CD4-positive, alpha-beta memory T cell (primary cell): ENCODE data around the gene DCUN1D1. TPM values are rescaled to one million over a fixed set of nuclear protein-coding genes. Genes with fewer than 3 reads are reported as not detected.

Source experiments
- CTCF ChIA-PET: fragments of 350-600 bp; sonication (Branson Sonifier 250); formaldehyde crosslinking; loops from one replicate; lab custom pipeline; 2021; ENCODE audit warnings: inconsistent platforms; ENCODE audit not compliant: partially characterized antibody; lab: Charles Lee
- POLR2A ChIA-PET: fragments of 350-600 bp; sonication (Branson Sonifier 250); formaldehyde crosslinking; loops from one replicate; lab custom pipeline; 2021; ENCODE audit not compliant: partially characterized antibody; lab: Charles Lee
- DNase-seq, 5 donors: peaks; one replicate each; pipeline versions ENCODE4 v3.0.0 to v3.0.0-alpha.2; 2020 to 2022; ENCODE audit warnings: mixed read lengths in 1 of 5
- H3K27ac ChIP-seq: one replicate; pipeline ENCODE4 v1.7.0; 2013; ENCODE audit warnings: low read depth, low read length
- H3K27me3 ChIP-seq: 2 replicates; pipeline ENCODE4 v1.7.0; 2013; ENCODE audit warnings: mild to moderate bottlenecking, low read length, moderate library complexity; ENCODE audit not compliant: insufficient read depth
- H3K36me3 ChIP-seq: 2 replicates; pipeline ENCODE4 v1.7.0; 2013; ENCODE audit warnings: mild to moderate bottlenecking, low read length, moderate library complexity; ENCODE audit not compliant: insufficient read depth
- H3K4me1 ChIP-seq: 2 replicates; pipeline ENCODE4 v1.7.0; 2013; ENCODE audit warnings: mild to moderate bottlenecking, low read length, moderate library complexity; ENCODE audit not compliant: insufficient read depth
- H3K4me3 ChIP-seq, 2 donors: one replicate each; pipeline ENCODE4 v1.7.0; 2013; ENCODE audit warnings: low read length in 2 of 2, mild to moderate bottlenecking in 1 of 2
- H3K9me3 ChIP-seq, 2 donors: one replicate each; pipeline ENCODE4 v1.7.0; 2013; ENCODE audit warnings: low read length in 2 of 2, control low read depth in 1 of 2; ENCODE audit not compliant: control insufficient read depth in 1 of 2
- H3K27ac Mint-ChIP-seq, 7 donors: one replicate each; pipeline ENCODE4 v1.8.0; 2020 to 2021; ENCODE audit warnings: mixed read lengths in 7 of 7, mild to moderate bottlenecking in 6 of 7, inconsistent platforms in 3 of 7, moderate library complexity in 3 of 7
- H3K27me3 Mint-ChIP-seq, 2 donors: one replicate each; pipeline ENCODE4 v1.8.0; 2020 to 2021; ENCODE audit warnings: mixed read lengths in 2 of 2
- H3K36me3 Mint-ChIP-seq, 2 donors: one replicate each; pipeline ENCODE4 v1.8.0; 2020 to 2021; ENCODE audit warnings: mixed read lengths in 2 of 2, inconsistent platforms in 1 of 2, mild to moderate bottlenecking in 1 of 2
- H3K4me1 Mint-ChIP-seq, 4 donors: one replicate each; pipeline ENCODE4 v1.8.0; 2020 to 2021; ENCODE audit warnings: mixed read lengths in 4 of 4, mild to moderate bottlenecking in 1 of 4
- H3K4me3 Mint-ChIP-seq, 8 donors: one replicate each; pipeline ENCODE4 v1.8.0; 2020 to 2021; ENCODE audit warnings: mixed read lengths in 8 of 8, mild to moderate bottlenecking in 7 of 8, moderate library complexity in 6 of 8, inconsistent platforms in 3 of 8
- H3K9me3 Mint-ChIP-seq, 8 donors: one replicate each; pipeline ENCODE4 v1.8.0; 2020 to 2021; ENCODE audit warnings: mixed read lengths in 8 of 8, mild to moderate bottlenecking in 5 of 8, inconsistent platforms in 3 of 8, moderate library complexity in 1 of 8
- intact Hi-C: fragments of 100-400 bp; cut with micrococcal nuclease; formaldehyde crosslinking; loops from one replicate; pipeline ENCODE4 v1.15.1; 2023
- polyA plus RNA-seq, 2 donors: library from polyadenylated mRNA; unstranded; fragments of 300-500 nt; fragmentation: Illumina TruSeq; gene quantifications; one replicate each; pipeline ENCODE4 v1.2.3, GENCODE V29; 2021
- total RNA-seq, 2 experiments: library from RNA; stranded (reverse); gene quantifications; one replicate each; pipeline ENCODE4 v1.2.3, GENCODE V29; 2021

DCUN1D1 gene
- total and polyA plus RNA-seq, 4 experiments from 2014 or later = 26.1 to 36.4 (median 32.7) TPM

GRCh38 chr3:182910936-182911781, 69.2 kb downstream of the DCUN1D1 start:
- Histone ChIP-seq H3K27ac (peak overlapping the region; percentile 25), H3K27me3 (no peaks in the 10 kb centered on the region), H3K9me3 (no peaks in the 10 kb centered on the region), H3K36me3 (peaks cover 7% of the 10 kb centered on the region), H3K4me1 (peaks cover 51% of the 10 kb centered on the region), H3K4me3 (no peak overlapping the region)
- DNase-seq = peak in 1 of 5 donors; percentile 9
- Mint-ChIP-seq H3K9me3 (no peaks in the 10 kb centered on the region), H3K4me1 (peaks cover 35 to 62% (median 48%) of the 10 kb centered on the region in 4 donors), H3K36me3 (peaks cover 13 to 39% of the 10 kb centered on the region in 2 donors), H3K4me3 (peak overlapping the region in 4 of 8 donors; percentile 7 to 61 (median 54)), H3K27me3 (no peaks in the 10 kb centered on the region), H3K27ac (peak overlapping the region; percentile 44 to 88 (median 83))
- POLR2A ChIA-PET = interaction anchor here (0.6 kb wide), 1 partner anchor 57 kb away, joined by 6 read pairs; no protein-coding TSS in a partner anchor
- CTCF ChIA-PET = interaction anchor here (1.3 to 2.2 kb wide), 2 partner anchors 17 to 199 kb away, joined by 3 to 7 read pairs; no protein-coding TSS in a partner anchor
- intact Hi-C loops = loop anchor here (5.0 to 10.0 kb wide), 3 partner anchors 54 to 199 kb away; no protein-coding TSS in a partner anchor

GRCh38 chr3:182909318-182910040, 70.9 kb downstream of the DCUN1D1 start:
- Histone ChIP-seq H3K27me3 (no peaks in the 10 kb centered on the region), H3K4me1 (peaks cover 41% of the 10 kb centered on the region), H3K36me3 (peaks cover 17% of the 10 kb centered on the region), H3K9me3 (no peaks in the 10 kb centered on the region), H3K27ac (no peak overlapping the region), H3K4me3 (no peak overlapping the region)
- Mint-ChIP-seq H3K4me3 (no peak overlapping the region), H3K27me3 (no peaks in the 10 kb centered on the region), H3K27ac (peak overlapping the region in 4 of 7 donors; percentile 8 to 62 (median 28)), H3K4me1 (peaks cover 30 to 53% (median 41%) of the 10 kb centered on the region in 4 donors), H3K36me3 (peaks cover 10 to 40% of the 10 kb centered on the region in 2 donors), H3K9me3 (no peaks in the 10 kb centered on the region)
- intact Hi-C loops = loop anchor here (1.0 to 10.0 kb wide), 4 partner anchors 55 to 197 kb away; partner anchors contain the start of gene MCCC1
- DNase-seq = peak in 2 of 5 donors; percentile 16 to 23
- ChIA-PET POLR2A (interaction anchor here (1.0 kb wide), 1 partner anchor 10 kb away, joined by 3 read pairs; no protein-coding TSS in a partner anchor), CTCF (interaction anchor here (0.5 to 2.2 kb wide), 21 partner anchors 8 to 198 kb away, joined by 3 to 7 read pairs (median 3); no protein-coding TSS in a partner anchor)

- peaks cover 22% of the 10 kb centered on the region for H3K36me3 ChIP-seq
- H3K36me3 Mint-ChIP-seq = peaks cover 15 to 41% of the 10 kb centered on the region in 2 donors
- H3K4me3 Mint-ChIP-seq = no peak overlapping the region
Observed at GRCh38 chr3:182908471-182908870, 71.9 kb downstream of the DCUN1D1 start.

GRCh38 chr3:182906036-182906435, 74.3 kb downstream of the DCUN1D1 start:
- no peak for DNase-seq
- Histone ChIP-seq H3K9me3 (no peaks in the 10 kb centered on the region), H3K4me1 (peaks cover 8% of the 10 kb centered on the region), H3K27ac (no peak overlapping the region), H3K27me3 (no peaks in the 10 kb centered on the region), H3K36me3 (peaks cover 22% of the 10 kb centered on the region), H3K4me3 (no peak overlapping the region)
- Mint-ChIP-seq H3K4me3 (no peak overlapping the region), H3K4me1 (peaks cover 8 to 18% (median 13%) of the 10 kb centered on the region in 4 donors), H3K27me3 (no peaks in the 10 kb centered on the region), H3K9me3 (no peaks in the 10 kb centered on the region), H3K27ac (peak overlapping the region in 4 of 7 donors; percentile 14 to 82 (median 72)), H3K36me3 (peaks cover 15 to 49% of the 10 kb centered on the region in 2 donors)
- intact Hi-C loops = no loop called here
- ChIA-PET CTCF (interaction anchor here (1.1 kb wide), 1 partner anchor 279 kb away, joined by 3 read pairs; no protein-coding TSS in a partner anchor), POLR2A (no interaction called here)

More at GRCh38 chr3:182908471-182908870, 71.9 kb downstream of the DCUN1D1 start:
- peaks cover 33% of the 10 kb centered on the region for H3K4me1 ChIP-seq
- Mint-ChIP-seq H3K4me1 (peaks cover 22 to 43% (median 34%) of the 10 kb centered on the region in 4 donors), H3K9me3 (no peaks in the 10 kb centered on the region), H3K27me3 (no peaks in the 10 kb centered on the region), H3K27ac (peak overlapping the region in 4 of 7 donors; percentile 18 to 59 (median 54))
- no peak for DNase-seq
- no peaks in the 10 kb centered on the region for H3K9me3 ChIP-seq
- intact Hi-C loops = no loop called here
- CTCF ChIA-PET = interaction anchor here (2.1 kb wide), 1 partner anchor 12 kb away, joined by 6 read pairs; no protein-coding TSS in a partner anchor
- no peak overlapping the region for H3K4me3 ChIP-seq
- no peak overlapping the region for H3K27ac ChIP-seq
- no peaks in the 10 kb centered on the region for H3K27me3 ChIP-seq
- POLR2A ChIA-PET = no interaction called here

GRCh38 chr3:182905623-182906022, 74.7 kb downstream of the DCUN1D1 start:
- ChIA-PET POLR2A (no interaction called here), CTCF (interaction anchor here (1.1 kb wide), 1 partner anchor 279 kb away, joined by 3 read pairs; no protein-coding TSS in a partner anchor)
- Mint-ChIP-seq H3K27ac (peak overlapping the region in 4 of 7 donors; percentile 14 to 82 (median 72)), H3K27me3 (no peaks in the 10 kb centered on the region), H3K36me3 (peaks cover 15 to 49% of the 10 kb centered on the region in 2 donors), H3K4me3 (no peak overlapping the region), H3K9me3 (no peaks in the 10 kb centered on the region), H3K4me1 (peaks cover 5 to 14% (median 10%) of the 10 kb centered on the region in 4 donors)
- Histone ChIP-seq H3K4me3 (no peak overlapping the region), H3K4me1 (peaks cover 5% of the 10 kb centered on the region), H3K27me3 (no peaks in the 10 kb centered on the region), H3K27ac (no peak overlapping the region), H3K36me3 (peaks cover 22% of the 10 kb centered on the region), H3K9me3 (no peaks in the 10 kb centered on the region)
- intact Hi-C loops = no loop called here
- DNase-seq = no peak

GRCh38 chr3:182904164-182904563, 76.2 kb downstream of the DCUN1D1 start:
- Histone ChIP-seq H3K4me3 (no peak overlapping the region), H3K27ac (no peak overlapping the region), H3K4me1 (no peaks in the 10 kb centered on the region), H3K9me3 (no peaks in the 10 kb centered on the region), H3K27me3 (no peaks in the 10 kb centered on the region), H3K36me3 (peaks cover 33% of the 10 kb centered on the region)
- peaks cover 23 to 56% of the 10 kb centered on the region in 2 donors for H3K36me3 Mint-ChIP-seq
- ChIA-PET POLR2A (interaction anchor here (0.5 to 0.6 kb wide), 2 partner anchors 75 to 84 kb away, joined by 3 read pairs; no protein-coding TSS in a partner anchor), CTCF (interaction anchor here (0.8 kb wide), 1 partner anchor 54 kb away, joined by 4 read pairs; no protein-coding TSS in a partner anchor)
- H3K27ac Mint-ChIP-seq = peak overlapping the region in 2 of 7 donors; percentile 61 to 65
- no peak overlapping the region for H3K4me3 Mint-ChIP-seq
- no peaks in the 10 kb centered on the region for H3K27me3 Mint-ChIP-seq
- intact Hi-C loops = no loop called here
- no peaks in the 10 kb centered on the region for H3K9me3 Mint-ChIP-seq
- no peak for DNase-seq
- H3K4me1 Mint-ChIP-seq = peaks cover under 1 to 3% (median 3%) of the 10 kb centered on the region in 4 donors
